ENCODE results near the gene PUDP.
"Not testable (repeated sequence)": the region's sequence is repeated elsewhere in the genome, so short reads cannot be mapped to it uniquely, and the experiment has no call there.

GRCh38 chrX:7007328-7007727, 140.6 kb downstream of the PUDP start:
- not testable (repeated sequence) for TF ChIP-seq CTCF (IDR thresholded peaks at IDR 0.05 in 4 of 5, conservative IDR thresholded peaks at IDR 0.05 in 1 of 5); POLR2A (IDR thresholded peaks at IDR 0.05)

All from gastrocnemius medialis (tissue), 4 donors.